Renal pelvis (tissue), 4 donors: ENCODE data around the gene GIPC2. TPM values are rescaled to one million over a fixed set of nuclear protein-coding genes. Genes with fewer than 3 reads are reported as not detected.
A peak's percentile ranks its signal among the peaks of the same experiment; 100 is the strongest.

Source experiments
- DNase-seq: peaks from one replicate; pipeline ENCODE4 v3.0.0-alpha.2; 2013
- polyA plus RNA-seq, 3 donors: library from polyadenylated mRNA; unstranded; fragments of 120-200 nt; gene quantifications; one replicate each; pipeline ENCODE4 v1.2.1, GENCODE V29; 2013; ENCODE audit not compliant: insufficient read length in 3 of 3

GIPC2 gene
- polyA plus RNA-seq, 3 donors: 15.4 to 18.9 (median 18.1) TPM

DNA sequence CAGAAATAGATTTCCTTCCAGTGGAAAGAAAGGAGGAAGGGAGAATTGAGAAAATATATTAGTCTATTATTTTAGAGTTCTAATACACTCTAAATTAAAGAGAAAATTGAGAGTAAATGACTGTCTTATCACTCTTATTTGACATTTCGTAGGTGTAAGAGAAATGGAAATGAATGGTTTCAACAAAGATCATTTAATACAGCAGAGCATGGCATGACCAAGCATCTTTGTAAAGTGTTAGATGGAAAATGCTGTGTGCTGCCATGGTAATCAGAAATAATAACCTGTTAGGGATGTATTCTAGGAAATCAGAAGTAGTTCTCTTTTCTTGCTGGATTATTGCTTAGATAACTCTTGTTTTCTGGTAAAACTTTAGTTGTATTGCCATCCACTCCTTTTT lies 90.9 kb downstream of the GIPC2 start:
- DNase-seq: no peak

DNA sequence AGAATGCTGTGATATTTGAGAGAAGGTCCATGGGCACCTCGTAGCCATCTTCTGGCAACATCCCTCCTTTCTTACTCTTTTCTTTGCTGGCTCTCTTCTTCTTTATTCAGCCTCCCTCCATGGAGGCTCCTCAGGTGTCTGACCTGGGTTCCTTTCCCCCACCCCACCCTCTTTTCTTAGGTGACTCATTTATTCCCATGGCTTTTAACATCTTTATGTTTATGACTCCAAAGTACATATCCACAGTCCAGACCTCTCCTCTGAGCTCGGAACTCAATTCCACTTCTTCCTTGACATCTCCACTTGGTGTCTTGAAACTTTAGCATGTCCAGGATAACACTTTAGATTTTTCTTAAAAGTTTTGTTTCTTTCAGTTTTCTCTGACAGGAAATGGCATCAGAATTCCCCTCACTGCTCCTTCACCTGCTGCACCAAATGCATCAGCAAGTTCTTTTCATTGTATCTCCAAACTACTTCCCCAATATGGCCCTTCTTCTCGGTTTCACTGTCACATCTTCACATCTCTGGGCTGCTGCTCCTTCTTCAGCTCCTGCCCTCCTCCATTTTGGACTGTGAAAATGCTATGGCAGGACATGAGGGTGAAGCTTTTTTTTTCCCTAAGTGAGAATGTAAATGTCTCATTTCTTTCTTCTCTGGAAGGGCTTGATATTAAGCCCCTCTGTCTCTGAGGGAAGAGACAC lies 95.9 kb downstream of the GIPC2 start:
- no peak for DNase-seq

DNA sequence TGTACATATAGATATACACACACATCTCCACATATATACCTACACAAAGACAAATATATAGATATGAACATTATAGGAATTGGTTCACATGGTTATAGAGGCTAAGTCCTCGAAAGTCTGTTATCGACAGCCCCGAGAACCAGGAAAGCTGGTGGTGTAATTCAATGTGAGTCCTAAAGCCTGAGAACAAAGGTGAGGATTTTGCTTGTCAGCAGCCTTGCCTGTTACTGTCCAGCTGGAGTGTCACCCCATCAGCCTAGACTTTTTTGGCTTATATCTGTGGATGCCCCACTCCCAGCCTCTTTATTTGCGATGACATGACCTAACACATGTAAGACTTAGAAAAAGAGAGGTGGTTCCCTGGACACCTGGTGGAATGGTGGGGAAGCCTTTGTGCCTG lies 97.0 kb downstream of the GIPC2 start:
- DNase-seq: no peak

DNA sequence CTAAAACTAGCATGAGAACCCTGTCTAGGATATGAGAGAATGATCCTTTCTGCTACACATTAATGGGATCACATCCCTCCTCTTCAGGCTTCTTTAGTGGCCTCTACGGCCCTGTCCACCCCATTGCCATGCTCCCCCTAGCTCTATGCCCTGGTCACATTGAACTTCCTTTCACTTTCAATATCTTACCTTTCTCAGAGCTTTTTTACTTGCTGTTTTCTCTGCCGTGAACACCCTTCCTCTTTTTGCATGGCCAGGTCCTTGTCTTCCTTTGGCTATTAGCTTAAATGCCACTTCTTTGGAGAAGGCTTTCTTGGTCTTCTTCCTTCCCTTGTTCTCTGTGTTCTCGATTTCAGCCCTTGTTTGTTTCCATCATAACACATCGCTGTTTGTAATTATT lies 97.4 kb downstream of the GIPC2 start:
- DNase-seq: no peak

DNA sequence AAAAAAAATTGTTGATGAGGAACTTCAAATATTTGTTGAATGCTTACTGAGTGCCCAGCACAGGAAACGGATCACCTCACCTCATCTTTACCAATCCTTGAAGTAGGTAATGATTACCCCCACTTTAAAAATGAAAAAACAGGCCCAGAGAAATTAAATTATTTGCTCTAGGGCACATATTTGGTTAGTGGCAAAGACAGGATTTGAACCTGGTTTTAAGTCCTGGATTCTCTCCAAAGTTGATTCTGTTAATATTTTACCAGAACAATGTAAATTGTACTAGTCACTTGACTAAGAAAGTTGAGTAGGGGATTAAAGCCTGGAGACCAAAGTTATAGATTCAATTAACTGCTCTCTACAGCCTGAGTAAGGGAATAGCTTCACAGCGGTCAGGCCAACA lies 97.9 kb downstream of the GIPC2 start:
- no peak for DNase-seq

DNA sequence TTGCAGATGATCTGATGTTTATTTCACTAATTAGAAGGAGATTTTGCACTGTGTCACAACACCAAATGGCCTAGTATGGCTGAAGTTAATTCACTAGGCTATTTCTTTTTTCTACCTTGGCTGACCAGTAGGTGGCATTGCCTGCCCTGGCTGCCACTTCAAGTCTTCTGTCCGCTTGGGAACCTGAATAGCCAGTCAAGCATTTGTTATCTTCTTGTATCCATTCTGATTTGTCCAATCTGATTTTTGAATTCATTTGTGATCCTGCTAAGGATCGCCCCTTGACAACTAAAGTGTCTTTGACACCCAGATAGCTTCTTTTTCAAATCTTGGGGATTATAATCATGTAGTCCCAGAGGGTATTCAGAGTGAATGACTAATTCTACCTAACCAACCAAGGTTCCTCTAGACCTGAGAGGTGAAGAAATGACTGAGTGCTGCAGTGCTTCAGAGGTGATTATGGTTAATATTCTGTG lies 99.4 kb downstream of the GIPC2 start:
- peak; percentile 27 for DNase-seq

DNA sequence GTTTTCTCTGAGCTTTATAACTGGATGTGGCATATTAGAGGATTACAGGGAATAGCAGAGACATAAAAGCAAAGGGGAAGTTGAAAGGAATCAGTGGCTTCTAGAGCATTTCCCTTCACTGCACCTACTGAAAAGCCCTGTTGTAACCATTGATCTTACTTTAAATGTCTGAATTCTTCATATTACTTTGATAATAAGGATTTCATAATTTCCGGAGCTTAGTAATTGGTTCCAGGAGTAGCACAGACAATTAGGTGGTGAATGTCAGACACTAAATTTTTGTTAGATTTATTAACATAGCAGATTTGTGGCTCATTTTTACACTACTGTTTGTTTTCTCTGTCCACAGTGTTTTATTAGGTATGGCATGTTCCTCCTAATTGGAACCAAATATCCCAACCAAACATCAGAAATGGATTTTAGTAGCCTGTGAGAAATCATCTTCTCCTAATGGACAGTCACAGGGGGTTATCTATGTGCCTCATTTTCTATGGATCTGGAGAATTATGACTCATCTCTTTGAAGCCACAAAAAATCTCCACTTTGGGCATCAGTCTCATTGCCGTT lies 100.5 kb downstream of the GIPC2 start:
- DNase-seq: no peak

DNA sequence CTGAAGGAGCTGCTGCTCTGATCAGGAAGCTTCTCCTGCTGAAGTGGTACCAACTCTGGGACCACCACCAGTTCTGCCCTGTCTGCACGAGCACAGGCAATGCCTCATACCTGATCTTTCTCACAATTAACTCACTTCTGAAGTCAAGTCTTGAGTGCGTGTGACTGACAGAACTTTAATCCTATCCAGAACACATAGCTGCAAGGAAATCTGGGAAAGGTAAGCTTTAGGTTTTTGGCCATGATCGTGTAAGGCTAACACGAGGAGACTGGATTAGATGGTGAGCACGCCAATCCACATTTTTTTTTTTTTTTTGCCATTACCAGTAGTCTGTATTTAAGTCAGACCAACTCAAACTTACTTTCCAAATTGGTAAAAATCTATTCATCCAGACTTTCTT lies 101.3 kb downstream of the GIPC2 start:
- no peak for DNase-seq

DNA sequence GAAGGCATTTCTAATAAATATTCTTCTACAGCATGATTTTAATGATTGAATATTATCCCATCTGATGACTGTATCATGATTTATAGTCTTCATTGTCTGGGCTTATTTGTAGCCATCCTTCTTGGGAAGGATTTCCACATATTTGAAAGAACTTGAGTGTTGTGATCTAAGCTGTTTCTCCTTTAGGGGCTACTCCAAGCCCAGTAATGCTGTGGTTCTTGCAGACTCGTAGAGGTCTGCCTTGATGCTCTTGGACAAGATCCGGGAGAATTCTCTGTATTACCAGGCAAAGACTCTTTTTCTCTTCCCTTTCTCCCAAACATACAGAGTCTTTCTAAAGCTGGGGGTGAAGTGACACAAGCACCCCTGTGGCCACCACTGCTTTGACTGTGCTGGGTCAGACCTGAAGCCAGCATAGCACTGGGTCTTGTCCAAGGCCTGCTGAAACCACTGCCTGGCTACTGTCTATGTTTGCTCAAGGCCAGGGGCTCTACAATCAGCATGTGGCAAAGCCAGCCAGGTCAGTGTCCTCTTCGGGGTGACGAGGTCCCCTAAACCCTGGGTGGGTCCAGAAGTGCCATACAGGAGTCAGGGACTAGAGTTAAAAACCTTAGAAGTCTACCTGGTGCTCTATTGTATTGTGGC lies 107.4 kb downstream of the GIPC2 start:
- no peak for DNase-seq

DNA sequence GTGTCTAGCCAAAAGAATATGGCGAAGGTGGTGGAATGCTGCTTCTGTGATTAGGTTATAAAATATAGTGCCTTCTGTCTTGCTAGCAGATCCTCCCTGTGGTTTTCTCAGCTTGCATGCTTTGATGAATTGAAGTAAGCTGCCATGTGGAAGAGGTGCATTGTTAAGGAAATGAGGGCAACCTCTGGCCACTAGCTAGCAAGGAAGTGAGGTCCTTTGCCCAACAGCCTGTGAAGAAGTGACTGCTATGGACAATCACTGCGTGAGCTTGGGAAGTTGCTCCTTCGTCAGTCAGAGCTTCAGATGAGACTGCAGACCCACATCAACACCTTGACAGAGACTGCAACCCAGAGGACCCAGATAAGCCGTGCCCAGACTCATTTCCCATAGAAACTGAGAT lies 109.4 kb downstream of the GIPC2 start:
- DNase-seq: no peak

DNA sequence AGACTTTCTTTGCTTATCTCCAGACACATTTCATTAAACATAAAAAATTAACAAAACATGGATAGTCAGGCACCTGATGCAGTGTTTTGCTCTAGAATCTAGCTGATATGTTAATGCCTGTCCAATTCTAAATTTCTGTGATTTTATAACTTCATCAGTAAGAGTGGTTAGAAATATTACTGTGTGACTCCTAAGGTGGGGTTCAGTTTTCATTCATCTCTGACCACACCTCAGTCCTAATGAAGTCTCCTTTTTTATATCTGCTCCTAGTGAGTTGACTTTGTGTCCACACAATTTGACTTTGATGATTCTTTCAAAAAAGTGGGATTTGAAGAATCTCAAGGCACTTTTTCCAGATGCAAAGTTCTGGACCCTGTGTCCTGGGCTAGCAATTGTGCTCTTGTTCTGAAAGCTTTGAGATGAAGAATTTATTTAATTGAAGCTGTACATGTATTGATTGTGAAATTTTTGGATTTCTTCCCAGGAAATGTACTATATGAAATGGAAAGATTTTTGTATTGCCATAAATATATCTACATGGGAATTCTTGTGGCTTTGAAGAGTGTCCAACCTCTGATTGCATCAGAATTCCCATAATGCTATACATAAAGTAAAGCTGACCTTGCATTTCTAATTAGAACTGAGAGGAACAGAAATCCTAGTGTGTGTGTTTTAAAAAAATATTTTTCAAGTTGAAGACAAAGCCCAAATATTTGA lies 111.2 kb downstream of the GIPC2 start:
- no peak for DNase-seq

DNA sequence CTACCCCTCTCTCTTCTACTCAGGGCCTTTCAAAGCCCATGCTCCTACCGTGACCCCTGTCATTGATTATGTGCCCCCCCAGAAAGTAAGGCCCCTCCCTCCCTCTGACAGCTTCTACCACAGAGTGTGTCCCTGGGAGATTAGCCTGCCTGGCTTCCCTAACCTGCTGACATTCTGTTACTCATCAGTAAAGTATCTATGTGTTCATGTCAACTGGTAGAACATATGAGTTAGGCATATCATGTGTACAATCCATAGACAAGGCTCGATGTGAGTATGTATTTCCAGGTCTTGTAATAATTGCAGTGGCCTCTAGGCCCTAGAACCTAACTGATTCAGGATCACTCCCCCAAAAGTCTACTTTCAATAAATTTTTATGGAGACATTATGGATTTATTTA lies 120.0 kb downstream of the GIPC2 start:
- no peak for DNase-seq

DNA sequence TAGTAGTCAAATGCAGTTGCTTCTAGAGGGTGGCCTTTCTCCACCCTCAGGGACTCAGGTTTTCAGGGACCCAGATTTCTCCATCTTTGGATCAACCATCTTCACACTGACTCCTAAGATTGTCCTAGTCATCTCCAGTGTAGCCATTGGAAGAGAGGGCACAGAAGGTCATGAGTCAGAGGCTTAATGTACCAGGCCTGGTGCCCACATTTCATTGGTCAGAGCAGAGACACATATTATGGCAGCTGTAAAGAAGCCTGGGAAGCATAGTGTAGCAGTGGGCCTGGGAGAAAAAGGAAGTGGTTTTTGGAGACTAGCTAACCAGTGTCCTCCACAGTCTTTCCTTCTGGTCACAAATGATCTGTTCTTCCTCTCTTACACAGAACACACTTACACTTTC lies 122.5 kb downstream of the GIPC2 start:
- no peak for DNase-seq

DNA sequence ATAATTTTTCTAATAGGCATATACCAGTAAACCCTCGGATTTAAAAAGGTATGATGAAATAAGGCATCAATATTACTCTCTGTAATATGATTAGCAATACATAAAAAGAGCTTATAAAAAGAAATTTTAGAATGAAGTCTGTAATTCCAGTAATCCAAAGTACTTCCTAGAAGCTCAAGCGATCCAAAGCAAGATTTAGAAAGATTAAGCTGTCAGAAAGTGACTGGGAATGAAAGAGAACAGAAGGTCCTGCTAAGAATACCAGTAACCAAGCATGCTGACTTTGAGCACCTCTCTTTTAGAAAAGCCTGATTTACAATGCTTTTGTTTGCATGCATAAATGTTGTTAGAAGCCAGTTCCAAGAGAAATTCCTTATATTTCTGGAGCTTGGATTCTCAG lies 125.1 kb downstream of the GIPC2 start:
- no peak for DNase-seq

DNA sequence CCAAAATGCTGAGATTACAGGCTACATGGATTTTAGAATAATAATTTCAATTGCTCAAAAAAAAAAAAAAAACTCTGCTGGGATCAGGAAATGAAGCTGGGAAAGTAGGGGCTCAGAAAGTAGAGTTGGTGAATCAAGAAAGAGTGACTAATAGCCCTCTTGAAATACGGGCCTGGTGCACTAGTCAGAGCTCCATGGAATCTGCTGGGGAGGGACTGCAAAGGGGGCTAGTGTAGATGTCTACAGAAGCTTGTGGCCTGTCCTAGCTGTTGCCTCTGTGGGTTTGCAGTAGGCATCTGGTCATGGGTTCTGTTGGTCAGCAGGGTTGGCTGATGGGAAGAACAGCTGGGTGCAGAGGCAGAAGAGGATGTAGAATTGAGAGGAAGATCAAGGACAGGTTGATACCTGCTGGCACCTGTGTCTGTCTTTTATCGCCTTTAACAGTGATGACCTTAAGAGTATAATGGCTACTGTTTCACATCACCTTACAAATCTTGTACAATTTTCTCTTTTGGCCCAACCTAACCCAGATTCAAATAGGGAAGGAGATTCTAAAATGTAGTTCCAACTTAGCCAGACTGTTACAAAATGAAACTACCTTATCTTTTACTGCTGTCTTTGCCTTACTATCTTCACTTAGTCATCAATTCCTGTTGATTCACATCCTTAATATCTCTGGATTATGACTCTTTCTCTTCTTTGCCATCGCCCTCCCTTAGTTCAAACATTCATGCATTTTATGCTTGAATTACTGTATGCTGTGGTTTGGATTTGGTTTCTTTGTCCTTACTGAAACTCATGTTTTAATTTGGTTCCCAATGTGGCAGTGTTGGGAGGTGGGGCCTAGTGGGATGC lies 126.2 kb downstream of the GIPC2 start:
- DNase-seq: no peak

DNA sequence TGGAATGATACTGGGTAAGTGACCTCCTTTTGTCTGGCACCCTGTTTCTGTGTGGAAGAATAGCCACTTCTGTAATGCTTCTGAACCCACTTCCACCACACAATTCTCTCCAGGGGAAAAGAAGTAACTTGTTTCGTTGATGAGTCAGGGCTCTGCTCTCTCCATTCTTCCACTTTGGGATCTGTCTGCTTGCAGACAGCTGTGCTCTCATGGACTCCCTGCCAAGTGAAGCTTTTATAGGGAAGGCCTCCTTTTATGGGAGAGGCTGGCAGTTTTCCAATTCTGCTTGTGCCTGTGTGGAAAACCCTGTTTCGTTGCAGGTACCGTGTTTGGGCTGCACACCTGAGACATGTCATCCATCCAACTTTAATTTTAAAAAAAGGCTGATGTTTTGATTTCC lies 130.7 kb downstream of the GIPC2 start:
- DNase-seq: no peak

DNA sequence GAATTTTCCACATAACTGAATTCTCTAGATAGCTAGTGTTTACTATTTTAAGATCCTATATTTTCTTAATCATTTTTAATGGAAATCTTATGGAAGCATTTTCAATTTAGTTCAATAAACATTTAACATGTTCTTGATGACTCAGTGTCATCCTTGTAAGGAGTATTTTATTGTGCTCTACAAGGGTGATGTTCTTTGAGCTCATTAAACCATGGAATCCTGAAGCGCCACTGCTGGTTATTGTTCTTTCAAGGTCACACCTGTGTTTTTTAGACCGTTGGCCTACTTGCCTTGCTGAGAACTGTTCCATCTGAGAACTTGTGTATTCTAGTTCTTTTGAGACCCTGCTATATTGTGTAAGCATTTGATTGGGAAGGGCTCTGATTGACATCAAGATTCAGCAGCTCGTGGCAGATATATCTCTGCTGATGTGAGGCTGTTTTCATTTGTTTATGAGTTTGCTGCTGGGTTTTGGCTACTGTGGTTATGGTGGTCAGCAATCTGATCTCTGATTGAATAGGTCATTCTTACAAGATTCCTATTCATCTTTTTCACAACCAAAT lies 132.0 kb downstream of the GIPC2 start:
- no peak for DNase-seq

DNA sequence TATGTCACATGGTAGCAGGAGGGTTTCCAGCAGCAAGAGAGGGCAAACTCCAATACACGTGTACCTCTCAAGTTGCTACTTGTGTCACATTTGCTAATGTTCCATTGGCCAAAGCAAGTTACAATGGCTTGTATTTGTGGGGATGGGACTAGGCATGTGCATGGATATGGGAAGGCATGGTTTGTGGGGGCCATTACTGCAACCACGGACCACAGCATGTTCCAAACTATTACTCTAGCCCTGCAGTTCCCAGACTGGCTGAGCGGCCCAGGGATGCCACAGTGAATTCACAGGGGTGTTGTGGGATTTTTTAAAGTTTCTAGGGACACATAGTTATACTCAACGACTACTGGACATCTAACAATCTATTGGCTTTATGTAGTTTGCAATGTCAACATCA lies 133.1 kb downstream of the GIPC2 start:
- DNase-seq: no peak

DNA sequence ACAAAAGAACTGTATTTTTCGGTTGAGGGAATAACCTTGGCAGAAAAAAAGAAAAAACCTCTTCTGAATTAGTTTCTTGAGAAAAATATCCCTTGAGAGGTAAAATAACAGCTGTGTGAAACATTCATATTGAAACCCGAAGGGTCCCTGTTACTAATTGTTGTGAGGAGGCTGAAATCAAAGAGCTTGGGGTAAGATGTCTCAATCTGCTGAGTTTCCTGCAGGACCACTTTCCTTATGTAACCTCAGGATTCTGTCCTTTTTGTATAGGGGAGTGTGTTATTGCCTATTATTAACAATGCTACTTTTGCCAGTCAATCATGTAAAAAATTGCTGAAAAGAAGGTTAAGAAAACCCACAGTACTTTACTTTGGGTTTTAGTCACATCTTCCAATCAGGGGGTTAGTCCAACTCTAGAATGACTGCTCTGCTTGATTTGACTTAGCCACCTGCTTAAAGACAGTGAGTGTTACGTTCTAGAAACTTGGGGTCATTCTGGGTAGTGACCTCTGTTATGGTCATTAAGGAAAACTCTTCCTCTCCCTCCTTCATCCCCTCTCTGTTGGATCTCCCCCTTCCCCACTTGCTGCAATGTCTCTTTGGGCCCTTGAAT lies 138.8 kb downstream of the GIPC2 start:
- DNase-seq: no peak
